GM18520 (cell line): ENCODE data around the gene SPTBN5.
"Not testable (repeated sequence)": the region's sequence is repeated elsewhere in the genome, so short reads cannot be mapped to it uniquely, and the experiment has no call there.

Experiments used
- ATAC-seq: cut with Tn5 transposase; IDR thresholded peaks from one replicate; pipeline ENCODE4 v1.9.1; 2021; ENCODE audit not compliant: unreplicated experiment

Gene SPTBN5

GRCh38 chr15:41849204-41849603, 44.6 kb downstream of the SPTBN5 start:
- ATAC-seq, result no peak

- ATAC-seq, result no peak
These were observed 45.2 kb downstream of the SPTBN5 start for GRCh38 chr15:41848631-41849030.

- ATAC-seq, result no peak
These were observed 45.9 kb downstream of the SPTBN5 start for GRCh38 chr15:41847981-41848380.

- no peak for ATAC-seq
These were observed 46.6 kb downstream of the SPTBN5 start for GRCh38 chr15:41847206-41847605.

- ATAC-seq, result no peak
These were observed 49.0 kb downstream of the SPTBN5 start for GRCh38 chr15:41844814-41845213.

GRCh38 chr15:41843571-41843970, 50.3 kb downstream of the SPTBN5 start:
- no peak for ATAC-seq

- no peak for ATAC-seq
These were observed 51.6 kb downstream of the SPTBN5 start for GRCh38 chr15:41842229-41842628.

- no peak for ATAC-seq
These were observed 52.7 kb downstream of the SPTBN5 start for GRCh38 chr15:41841131-41841530.

- ATAC-seq, result no peak
These were observed 53.2 kb downstream of the SPTBN5 start for GRCh38 chr15:41840673-41841072.

- no peak for ATAC-seq
These were observed 53.9 kb downstream of the SPTBN5 start for GRCh38 chr15:41839781-41840491.

GRCh38 chr15:41838400-41838897, 55.4 kb downstream of the SPTBN5 start, which contains the start of gene PLA2G4B:
Gene PLA2G4B (plus strand): TSS chr15:41838847. CDS start chr15:41838914, 67 bp downstream.
- no peak for ATAC-seq

GRCh38 chr15:41836713-41837454, 57.0 kb downstream of the SPTBN5 start:
- no peak for ATAC-seq

- no peak for ATAC-seq
These were observed 57.8 kb downstream of the SPTBN5 start for GRCh38 chr15:41836073-41836472.

- no peak for ATAC-seq
These were observed 59.8 kb downstream of the SPTBN5 start for GRCh38 chr15:41834096-41834495.

GRCh38 chr15:41832875-41833274, 61.0 kb downstream of the SPTBN5 start:
- ATAC-seq, result no peak

- ATAC-seq, result no peak
These were observed 61.6 kb downstream of the SPTBN5 start for GRCh38 chr15:41832208-41832607.

- not testable (repeated sequence) for ATAC-seq
These were observed 62.6 kb downstream of the SPTBN5 start for GRCh38 chr15:41831291-41831690.

- no peak for ATAC-seq
These were observed 63.8 kb downstream of the SPTBN5 start for GRCh38 chr15:41829959-41830646.

GRCh38 chr15:41828807-41829141, 65.1 kb downstream of the SPTBN5 start:
- ATAC-seq, result no peak

GRCh38 chr15:41827880-41828806, 65.7 kb downstream of the SPTBN5 start, which contains the start of gene JMJD7:
Gene JMJD7 (plus strand): TSS chr15:41828092. CDS start chr15:41828125, 33 bp downstream.
- peak; percentile 41 for ATAC-seq
